Activated CD8-positive, alpha-beta memory T cell treated with anti-CD3 and anti-CD28 coated beads, Interleukin-2, amount 10 ng/mL, durations not matched to agents 7 days and 5 days (primary cell): ENCODE measurements around the gene ZBTB8A. TPM values are rescaled to one million over a fixed set of nuclear protein-coding genes. Genes with fewer than 3 reads are reported as not detected.
A peak's percentile ranks its signal among the peaks of the same experiment; 100 is the strongest.
"Not testable (repeated sequence)": the region's sequence is repeated elsewhere in the genome, so short reads cannot be mapped to it uniquely, and the experiment has no call there.

ENCODE experiments used
- ATAC-seq: fragments of 150-1000 bp; cut with Tn5 transposase; one replicate; pipeline ENCODE4 v1.10.0; 2021; ENCODE audit warnings: moderate library complexity
- CTCF ChIA-PET: fragments of 350-600 bp; sonication (Branson Sonifier 250); formaldehyde crosslinking; loops from one replicate; lab custom pipeline; 2021; ENCODE audit warnings: antibody characterized with exemption; lab: Charles Lee
- DNase-seq: peaks from one replicate; pipeline ENCODE4 v3.0.0-alpha.2; 2020
- H3K27ac Mint-ChIP-seq: one replicate; pipeline ENCODE4 v1.8.0; 2021; ENCODE audit warnings: mild to moderate bottlenecking, mixed read lengths
- H3K27me3 Mint-ChIP-seq: one replicate; pipeline ENCODE4 v1.8.0; 2021; ENCODE audit warnings: mixed read lengths
- H3K36me3 Mint-ChIP-seq: one replicate; pipeline ENCODE4 v1.8.0; 2021; ENCODE audit warnings: mild to moderate bottlenecking, mixed read lengths
- H3K4me1 Mint-ChIP-seq: one replicate; pipeline ENCODE4 v1.8.0; 2021; ENCODE audit warnings: mixed read lengths
- H3K4me3 Mint-ChIP-seq: one replicate; pipeline ENCODE4 v1.8.0; 2021; ENCODE audit warnings: mild to moderate bottlenecking, moderate library complexity, mixed read lengths
- H3K9me3 Mint-ChIP-seq: one replicate; pipeline ENCODE4 v1.8.0; 2022; ENCODE audit warnings: low read depth, mixed read lengths
- total RNA-seq, 2 experiments: library from RNA; stranded (reverse); gene quantifications; one replicate each; pipeline ENCODE4 v1.2.3, GENCODE V29; 2021

ZBTB8A gene
- total RNA-seq, 2 experiments from 2014 or later: 0.23 TPM; not detected in 1

DNA sequence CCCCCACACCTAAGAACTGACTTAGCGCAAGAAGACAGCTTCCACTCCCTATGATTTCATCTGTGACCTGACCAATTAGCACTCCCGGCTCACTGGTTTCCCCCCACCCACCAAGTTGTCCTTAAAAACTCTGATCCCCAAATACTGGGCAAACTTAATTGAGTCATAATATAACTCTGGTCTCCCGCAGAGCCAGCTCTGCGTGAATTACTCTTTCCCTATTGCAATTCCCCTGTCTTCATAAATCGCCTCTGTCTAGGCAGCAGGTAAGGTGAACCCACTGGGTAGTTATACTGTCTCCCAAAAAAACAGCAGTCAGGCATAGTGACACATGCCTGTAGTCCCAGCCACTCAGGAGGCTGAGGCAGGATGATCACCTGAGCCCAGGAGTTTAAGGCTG is 74.2 kb downstream of the ZBTB8A start:
- Mint-ChIP-seq H3K9me3 (no peaks in the 10 kb centered on the region), H3K4me3 (no peak overlapping the region), H3K36me3 (peaks cover 4% of the 10 kb centered on the region), H3K27ac (no peak overlapping the region), H3K27me3 (peaks cover 3% of the 10 kb centered on the region), H3K4me1 (peaks cover 7% of the 10 kb centered on the region)
- DNase-seq: no peak
- no peak for ATAC-seq
- CTCF ChIA-PET: interaction anchor here (0.6 kb wide), 1 partner anchor 736 kb away, joined by 3 read pairs; no protein-coding TSS in a partner anchor

GRCh38 chr1:32618673-32619221 is 79.5 kb downstream of the ZBTB8A start:
- Mint-ChIP-seq H3K9me3 (no peaks in the 10 kb centered on the region), H3K36me3 (peaks cover 34% of the 10 kb centered on the region), H3K27ac (no peak overlapping the region), H3K4me3 (no peak overlapping the region), H3K27me3 (no peaks in the 10 kb centered on the region), H3K4me1 (peaks cover 31% of the 10 kb centered on the region)
- no peak for ATAC-seq
- no peak for DNase-seq
- CTCF ChIA-PET: interaction anchor here (1.1 kb wide), 1 partner anchor 10 kb away, joined by 4 read pairs; no protein-coding TSS in a partner anchor

DNA sequence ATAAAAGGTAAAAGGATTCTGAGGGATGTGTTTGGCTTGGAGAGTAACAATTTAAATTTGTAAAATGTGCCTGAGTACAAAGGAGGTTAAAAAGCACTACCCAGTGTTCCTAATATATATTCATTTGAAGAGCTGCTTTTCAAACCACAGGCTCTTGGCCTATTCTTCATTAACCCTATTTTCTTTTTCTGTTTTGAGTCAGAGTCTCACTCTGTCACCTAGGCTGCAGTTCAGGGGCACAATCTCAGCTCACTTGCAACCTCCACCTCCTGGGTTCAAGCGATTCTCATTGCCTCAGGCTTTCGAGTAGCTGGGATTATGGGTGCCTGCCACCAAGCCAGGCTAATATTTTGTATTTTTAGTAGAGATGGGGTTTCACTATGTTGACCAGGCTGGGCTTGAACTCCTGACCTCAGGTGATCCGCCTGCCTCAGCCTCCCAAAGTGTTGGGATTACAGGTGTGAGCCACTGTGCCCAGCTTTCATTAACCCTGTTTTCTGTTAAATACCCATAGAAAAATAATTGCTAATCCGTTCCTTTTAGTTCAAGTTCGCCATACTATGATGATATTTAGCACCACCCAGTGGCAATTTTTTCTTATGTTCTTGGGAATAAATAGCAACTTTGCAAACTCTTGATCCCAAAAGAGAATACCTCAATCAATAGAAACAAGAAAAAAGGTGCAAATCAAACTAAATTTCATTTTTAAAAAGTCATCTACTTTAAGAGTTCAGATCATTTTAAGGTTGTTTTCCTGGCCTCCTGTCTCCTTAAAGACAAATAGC is 80.7 kb downstream of the ZBTB8A start:
- Mint-ChIP-seq H3K9me3 (no peaks in the 10 kb centered on the region), H3K27me3 (no peaks in the 10 kb centered on the region), H3K4me3 (no peak overlapping the region), H3K27ac (peak overlapping the region; percentile 12), H3K36me3 (peaks cover 40% of the 10 kb centered on the region), H3K4me1 (peaks cover 37% of the 10 kb centered on the region)
- peak; percentile 51 for DNase-seq
- CTCF ChIA-PET: interaction anchor here (0.8 to 2.1 kb wide), 8 partner anchors 11 to 107 kb away, joined by 3 to 13 read pairs (median 4); no protein-coding TSS in a partner anchor
- peak; percentile 71 for ATAC-seq

DNA sequence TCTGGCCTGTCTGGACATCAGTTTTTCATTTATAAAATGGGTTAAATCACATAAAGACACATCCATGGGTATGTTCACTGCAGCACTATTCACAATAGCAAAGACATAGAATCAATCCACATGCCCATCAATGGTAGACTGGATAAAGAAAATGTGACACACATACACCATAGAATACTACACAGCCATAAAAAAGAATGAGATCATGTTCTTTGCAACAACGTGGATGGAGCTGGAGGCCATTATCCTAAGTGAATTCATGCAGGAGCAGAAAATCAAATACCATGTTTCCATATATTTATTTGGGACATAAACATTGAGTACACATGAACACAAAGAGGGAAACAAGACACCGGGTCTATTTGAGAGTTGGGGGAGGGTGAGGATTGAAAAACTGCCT is 83.0 kb downstream of the ZBTB8A start:
- Mint-ChIP-seq H3K9me3 (no peaks in the 10 kb centered on the region), H3K4me3 (no peak overlapping the region), H3K27me3 (no peaks in the 10 kb centered on the region), H3K4me1 (peaks cover 47% of the 10 kb centered on the region), H3K27ac (no peak overlapping the region), H3K36me3 (peaks cover 46% of the 10 kb centered on the region)
- DNase-seq (no peak), ATAC-seq (no peak)
- CTCF ChIA-PET: interaction anchor here (1.0 kb wide), 2 partner anchors 28 to 101 kb away, joined by 3 to 8 read pairs; no protein-coding TSS in a partner anchor

GRCh38 chr1:32622806-32623681 is 83.8 kb downstream of the ZBTB8A start:
- Mint-ChIP-seq H3K4me1 (peaks cover 55% of the 10 kb centered on the region), H3K36me3 (peaks cover 52% of the 10 kb centered on the region), H3K4me3 (no peak overlapping the region), H3K27me3 (no peaks in the 10 kb centered on the region), H3K9me3 (no peaks in the 10 kb centered on the region), H3K27ac (peak overlapping the region; percentile 27)
- ATAC-seq (peak; percentile 58), DNase-seq (peak; percentile 41)
- CTCF ChIA-PET: interaction anchor here (1.0 kb wide), 2 partner anchors 27 to 102 kb away, joined by 3 to 8 read pairs; no protein-coding TSS in a partner anchor

DNA sequence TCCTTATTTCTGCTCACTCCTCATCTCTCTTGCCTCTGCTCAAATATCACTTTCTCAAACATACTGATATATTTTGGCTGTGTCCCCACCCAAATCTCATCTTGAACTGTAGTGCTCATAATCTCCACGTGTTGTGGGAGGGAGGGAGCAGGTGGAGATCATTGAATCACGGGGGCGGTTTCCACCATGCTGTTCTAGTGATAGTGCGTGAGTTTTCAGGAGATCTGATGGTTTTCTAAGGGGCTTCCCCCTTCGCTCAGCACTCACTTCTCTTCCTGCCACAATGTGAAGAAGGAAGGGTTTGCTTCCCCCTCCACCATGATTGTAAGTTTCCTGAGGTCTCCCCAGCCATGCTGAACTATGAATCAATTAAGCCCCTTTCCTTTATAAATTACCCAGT is 84.5 kb downstream of the ZBTB8A start:
- H3K4me3 Mint-ChIP-seq: no peak overlapping the region
- ATAC-seq (no peak), DNase-seq (peak; percentile 46)
- no peaks in the 10 kb centered on the region for H3K27me3 Mint-ChIP-seq
- no peaks in the 10 kb centered on the region for H3K9me3 Mint-ChIP-seq
- peaks cover 58% of the 10 kb centered on the region for H3K4me1 Mint-ChIP-seq
- peak overlapping the region; percentile 27 for H3K27ac Mint-ChIP-seq
- H3K36me3 Mint-ChIP-seq: peaks cover 50% of the 10 kb centered on the region
- CTCF ChIA-PET: no interaction called here

DNA sequence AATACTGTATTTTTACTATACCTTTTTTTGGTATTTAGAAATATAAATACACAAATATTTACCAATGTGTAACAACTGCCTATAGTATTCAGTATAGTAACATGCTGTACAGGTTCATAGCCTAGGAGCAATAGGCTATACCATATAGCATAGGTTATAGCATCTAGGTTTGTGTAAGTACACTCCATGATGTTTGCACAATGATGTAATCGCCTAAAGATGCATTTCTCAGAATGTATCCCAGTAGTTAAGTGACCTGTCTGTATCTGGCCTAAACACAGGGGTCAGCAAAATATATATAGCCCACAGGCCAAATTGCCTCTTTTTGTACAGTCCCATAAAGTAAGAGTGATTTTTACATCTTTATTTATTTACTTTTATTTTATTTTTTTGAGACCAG is 86.9 kb downstream of the ZBTB8A start:
- ATAC-seq: no peak
- peaks cover 44% of the 10 kb centered on the region for H3K4me1 Mint-ChIP-seq
- no peak overlapping the region for H3K27ac Mint-ChIP-seq
- no peak overlapping the region for H3K4me3 Mint-ChIP-seq
- peaks cover 46% of the 10 kb centered on the region for H3K36me3 Mint-ChIP-seq
- DNase-seq: no peak
- CTCF ChIA-PET: no interaction called here
- no peaks in the 10 kb centered on the region for H3K9me3 Mint-ChIP-seq
- H3K27me3 Mint-ChIP-seq: no peaks in the 10 kb centered on the region

- Mint-ChIP-seq H3K27ac (peak overlapping the region; percentile 92), H3K27me3 (no peaks in the 10 kb centered on the region), H3K4me3 (peak overlapping the region; percentile 48), H3K36me3 (peaks cover 37% of the 10 kb centered on the region), H3K9me3 (no peaks in the 10 kb centered on the region), H3K4me1 (peaks cover 45% of the 10 kb centered on the region)
- ATAC-seq (peak; percentile 91), DNase-seq (peak; percentile 64)
- CTCF ChIA-PET: interaction anchor here (1.2 to 1.6 kb wide), 3 partner anchors 21 to 107 kb away, joined by 5 to 6 read pairs (median 5); partner anchors contain the start of gene RBBP4
These were observed 88.5 kb downstream of the ZBTB8A start for GRCh38 chr1:32627596-32628162.

- not testable (repeated sequence) for DNase-seq, H3K27ac Mint-ChIP-seq, H3K27me3 Mint-ChIP-seq, ATAC-seq, H3K4me3 Mint-ChIP-seq, H3K9me3 Mint-ChIP-seq
- peaks cover 33% of the 10 kb centered on the region for H3K36me3 Mint-ChIP-seq
- peaks cover 33% of the 10 kb centered on the region for H3K4me1 Mint-ChIP-seq
- CTCF ChIA-PET: interaction anchor here (0.6 kb wide), 1 partner anchor 110 kb away, joined by 3 read pairs; no protein-coding TSS in a partner anchor
These were observed 90.9 kb downstream of the ZBTB8A start for GRCh38 chr1:32630173-32630572.

DNA sequence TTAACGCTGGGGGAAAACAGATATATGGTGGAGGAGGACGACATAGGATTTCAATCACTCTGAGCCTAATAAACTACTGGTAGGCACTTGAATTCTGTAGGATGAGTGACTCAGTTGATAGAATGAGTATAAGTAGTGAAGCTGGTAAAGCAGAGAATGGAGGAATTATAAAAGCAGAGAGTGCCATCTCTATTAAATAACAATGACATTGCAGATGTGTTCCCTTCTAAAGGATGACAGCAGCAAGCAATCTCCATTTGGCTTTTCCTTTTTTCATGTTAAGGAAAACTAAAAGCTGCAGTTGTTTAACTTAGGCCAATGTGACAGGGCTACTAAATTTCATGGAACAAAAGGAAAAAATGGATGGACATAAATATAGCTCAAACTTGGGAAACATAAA is 93.6 kb downstream of the ZBTB8A start:
- no peak overlapping the region for H3K27ac Mint-ChIP-seq
- peaks cover 20% of the 10 kb centered on the region for H3K4me1 Mint-ChIP-seq
- CTCF ChIA-PET: interaction anchor here (0.8 kb wide), 1 partner anchor 12 kb away, joined by 3 read pairs; no protein-coding TSS in a partner anchor
- no peaks in the 10 kb centered on the region for H3K9me3 Mint-ChIP-seq
- H3K27me3 Mint-ChIP-seq: no peaks in the 10 kb centered on the region
- DNase-seq: no peak
- peaks cover 23% of the 10 kb centered on the region for H3K36me3 Mint-ChIP-seq
- ATAC-seq: no peak
- no peak overlapping the region for H3K4me3 Mint-ChIP-seq

DNA sequence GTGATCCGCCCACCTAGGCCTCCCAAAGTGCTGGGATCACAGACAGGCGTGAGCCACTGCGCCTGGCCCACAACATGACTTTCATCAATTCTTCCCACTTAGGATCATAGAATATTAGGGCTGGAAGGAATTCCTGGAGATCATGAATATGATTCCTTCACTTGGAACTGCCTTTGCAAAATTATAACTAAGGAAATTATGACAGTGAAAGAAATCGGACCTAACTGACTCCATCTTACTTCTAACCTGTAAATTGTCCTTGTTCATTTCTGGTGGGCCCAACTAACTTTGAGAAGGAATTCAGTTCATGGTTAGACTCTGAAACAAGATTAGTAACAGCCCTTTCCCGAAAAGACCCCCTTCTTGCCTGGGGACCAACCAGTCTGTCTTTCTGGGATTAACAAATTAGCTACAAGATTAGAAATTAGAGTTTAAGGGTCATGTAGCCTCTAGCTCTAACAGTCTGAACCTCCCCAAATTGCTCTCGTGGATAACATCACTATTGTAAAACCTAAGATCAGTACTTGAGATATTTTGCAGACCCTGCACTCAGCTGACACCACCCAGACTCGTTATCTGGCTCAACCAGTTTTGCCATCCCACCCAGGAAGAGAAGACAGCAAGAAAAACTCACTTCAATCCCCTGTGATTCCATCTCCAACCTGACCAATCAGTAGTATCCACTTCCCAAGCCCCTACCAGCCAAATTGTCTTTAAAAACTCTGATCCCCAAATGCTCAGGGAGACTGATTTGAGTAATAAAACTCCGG is 96.5 kb downstream of the ZBTB8A start:
- H3K27me3 Mint-ChIP-seq: no peaks in the 10 kb centered on the region
- ATAC-seq (no peak), DNase-seq (no peak)
- no peaks in the 10 kb centered on the region for H3K9me3 Mint-ChIP-seq
- H3K36me3 Mint-ChIP-seq: peaks cover 19% of the 10 kb centered on the region
- H3K4me3 Mint-ChIP-seq: no peak overlapping the region
- CTCF ChIA-PET: no interaction called here
- no peak overlapping the region for H3K27ac Mint-ChIP-seq
- peaks cover 10% of the 10 kb centered on the region for H3K4me1 Mint-ChIP-seq
